Stimulated activated CD4-positive, alpha-beta T cell treated with anti-CD3 and anti-CD28 coated beads, Interleukin-4, amount 100 ng/mL, for 1 hour (primary cell): ENCODE results near the gene ELP5.

Experiments
- DNase-seq: peaks from one replicate; pipeline ENCODE4 v3.0.0-alpha.2; 2020

Gene ELP5

DNA sequence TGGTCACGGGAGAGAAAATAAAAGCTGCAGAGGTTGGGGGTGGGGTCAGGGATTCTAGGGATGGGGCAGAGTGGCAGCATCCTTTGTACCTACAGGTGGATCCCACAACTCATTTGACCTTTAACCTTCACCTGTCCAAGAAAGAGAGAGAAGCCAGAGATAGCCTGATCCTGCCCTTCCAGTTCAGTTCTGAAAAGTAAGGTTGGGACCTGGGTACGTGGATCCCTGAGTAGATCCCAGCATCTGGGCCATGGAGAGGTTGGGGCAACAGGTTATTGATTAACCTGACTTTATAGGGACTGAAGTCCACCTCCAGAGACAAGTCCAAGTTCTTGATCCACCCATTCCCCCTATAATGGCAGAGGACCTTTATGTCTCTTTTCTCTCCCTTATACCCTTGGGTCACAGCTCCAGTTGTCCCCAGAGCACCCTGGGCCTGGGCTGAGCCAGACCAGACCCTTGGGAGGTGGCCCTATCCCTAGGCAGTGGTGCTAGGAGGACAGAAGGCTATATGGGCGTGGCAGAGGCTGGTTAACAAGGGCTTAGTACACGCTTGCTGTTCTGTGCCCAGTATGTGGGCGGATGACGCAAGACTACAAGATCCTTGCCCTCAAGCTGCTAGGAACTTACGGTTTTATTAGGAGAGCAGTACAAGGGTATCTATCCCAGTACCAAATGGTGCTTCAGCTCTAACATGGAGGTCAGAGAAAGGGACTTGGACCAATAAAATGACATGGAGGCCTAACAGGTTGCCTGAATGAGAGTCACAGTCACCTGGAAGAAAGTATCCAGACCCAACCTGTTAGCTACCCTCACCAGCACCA, 6.9 kb downstream of the ELP5 start:
- no peak for DNase-seq

DNA sequence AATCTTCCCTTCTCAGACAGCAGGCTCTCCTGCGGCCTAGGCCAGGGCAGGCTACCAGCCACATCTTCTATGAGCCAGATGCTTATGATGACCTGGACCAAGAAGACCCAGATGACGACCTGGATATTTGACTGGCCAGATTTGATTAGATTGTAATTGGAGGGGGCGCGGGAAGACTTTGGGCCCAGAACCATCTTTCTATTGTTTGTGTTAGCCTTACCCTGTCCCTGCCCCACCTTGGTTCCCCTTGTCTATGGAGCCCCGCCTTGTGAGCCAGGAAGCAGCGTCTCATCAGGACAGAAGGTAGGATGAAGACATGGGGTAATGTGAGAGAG, 7.5 kb downstream of the ELP5 start:
- no peak for DNase-seq

DNA sequence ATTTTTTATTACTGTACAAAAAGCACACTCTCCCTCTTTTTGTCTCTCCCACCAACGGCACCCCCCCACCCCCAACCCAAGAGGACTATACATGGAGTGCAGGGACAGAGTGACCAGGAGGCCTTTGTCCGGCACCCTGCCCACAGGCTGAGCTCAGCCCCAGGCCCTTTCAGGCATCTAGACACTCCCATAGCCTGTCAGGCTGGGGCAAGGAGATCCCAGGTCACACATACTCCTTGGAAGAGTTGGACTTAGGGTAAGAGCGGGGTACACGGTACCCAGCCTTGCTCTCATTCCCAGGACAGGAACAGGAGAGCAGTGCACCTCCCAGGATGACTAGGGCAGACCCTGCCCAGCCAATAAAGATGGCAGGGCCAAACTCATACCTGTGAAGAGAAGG, 8.1 kb downstream of the ELP5 start:
- no peak for DNase-seq

DNA sequence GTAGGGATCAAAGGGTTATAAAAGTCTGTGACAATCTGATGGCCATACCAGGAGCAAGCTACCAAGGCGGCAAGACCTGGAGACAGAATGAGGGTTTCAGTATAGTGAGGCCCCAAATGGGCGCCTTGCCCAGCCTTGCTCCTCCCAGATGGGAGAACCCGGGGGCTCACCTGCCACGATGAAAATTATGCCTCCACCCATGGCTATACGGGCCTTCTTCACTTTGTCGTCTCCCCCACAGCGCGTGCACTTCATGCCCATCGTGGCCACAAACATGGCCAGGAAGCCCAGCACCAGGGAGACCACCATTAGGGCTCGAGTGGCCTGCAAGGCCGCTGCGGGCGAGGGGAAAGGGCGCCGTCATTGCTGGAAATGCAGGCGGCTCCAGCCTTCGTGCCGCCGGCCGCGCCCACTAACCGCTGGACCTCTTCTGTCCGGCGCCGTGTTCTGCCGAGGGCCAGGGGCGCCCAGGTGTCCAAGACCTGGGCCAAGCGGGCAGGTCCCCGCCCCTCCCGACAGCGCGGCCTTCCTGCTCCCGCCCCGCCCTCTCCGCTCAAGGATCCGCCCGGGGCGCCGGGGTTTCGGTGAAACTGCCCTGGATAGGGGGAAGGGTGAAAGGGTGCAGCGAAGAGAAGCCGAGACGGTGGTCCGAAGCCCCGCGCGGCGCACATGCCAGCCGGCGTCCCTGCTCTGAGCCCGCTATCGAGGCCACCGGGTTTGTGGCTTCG, 8.8 kb downstream of the ELP5 start:
- DNase-seq = peak; percentile 47

DNA sequence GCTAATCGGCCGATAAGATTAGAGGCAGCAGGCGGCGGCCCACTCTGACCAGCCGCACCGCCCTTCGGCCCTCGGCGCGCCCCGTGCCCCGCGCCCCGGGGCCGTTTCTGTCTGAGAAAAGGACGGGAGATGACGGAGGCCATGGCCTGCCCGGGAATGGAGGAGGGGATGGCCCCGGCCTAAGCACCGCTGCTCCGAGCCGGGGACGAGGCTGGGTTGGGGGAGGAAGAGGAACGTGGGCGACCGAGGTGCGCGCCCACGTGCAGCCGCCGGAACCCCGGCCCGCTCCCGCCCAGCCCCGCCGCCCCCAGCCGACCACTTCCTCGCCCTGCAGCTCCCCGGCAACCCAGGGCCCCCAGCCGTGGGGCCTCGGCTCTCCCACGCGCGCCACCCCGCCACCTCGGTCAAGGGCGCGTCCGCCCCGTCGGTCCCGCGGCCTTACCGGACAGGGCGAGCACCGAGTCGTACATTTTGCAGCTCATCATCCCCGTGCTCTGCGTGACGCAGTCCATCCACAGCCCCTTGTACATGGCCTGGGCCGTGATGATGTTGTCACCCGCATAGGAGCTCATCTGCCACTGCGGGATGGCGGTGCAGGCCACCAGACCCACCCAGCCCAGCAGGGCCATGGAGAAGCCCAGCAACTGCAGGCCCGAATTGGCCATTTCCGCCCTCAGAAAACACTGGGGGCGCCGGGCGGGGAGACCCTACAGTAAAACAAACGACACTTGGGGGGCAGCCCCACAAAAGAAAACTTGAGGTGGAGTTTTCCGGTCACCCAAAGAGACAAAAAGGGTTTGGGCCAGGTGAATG, 9.6 kb downstream of the ELP5 start:
- DNase-seq = peak; percentile 32

DNA sequence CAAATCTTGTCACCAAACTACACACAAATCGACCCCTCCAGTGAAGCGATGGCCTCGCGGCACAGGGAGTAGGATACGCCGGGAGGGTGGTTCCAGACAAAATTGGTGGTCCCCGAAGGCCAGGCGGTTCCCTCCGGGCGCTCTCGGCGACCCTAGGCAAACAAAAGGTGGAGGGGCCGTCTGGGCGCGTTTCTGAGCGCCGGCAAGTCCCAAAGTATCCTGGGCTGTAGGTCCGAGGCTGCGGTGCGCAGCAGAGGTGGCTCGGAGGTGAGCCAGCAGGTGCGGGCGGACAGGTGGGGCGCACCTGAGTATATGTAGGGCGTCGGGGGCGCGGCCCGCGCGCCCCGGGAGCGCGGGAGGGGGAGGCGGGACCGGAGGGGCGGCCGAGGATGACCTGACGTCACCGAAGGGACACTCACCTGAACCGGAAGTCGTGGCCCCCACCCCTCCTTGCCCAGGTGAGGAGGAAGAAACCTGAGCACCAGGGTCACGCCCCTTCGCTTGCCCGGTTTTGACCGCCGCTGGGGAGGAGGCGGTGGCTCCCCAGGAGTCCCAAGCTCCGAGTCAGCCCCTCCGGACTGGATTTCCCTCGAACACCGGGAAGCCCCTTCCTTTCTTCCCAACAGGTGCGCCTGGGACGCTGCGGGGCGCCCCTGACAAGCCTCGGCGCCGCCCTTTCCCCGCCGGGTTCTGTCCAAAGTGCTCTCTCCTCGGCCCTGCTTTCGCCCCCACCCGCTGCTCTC, 10.3 kb downstream of the ELP5 start, which contains the start of gene CLDN7:
CLDN7 (minus strand) TSS at position 287 of the 743 bp plus-strand sequence. CDS start 435 bp downstream, outside the sequence.
- DNase-seq = no peak

DNA sequence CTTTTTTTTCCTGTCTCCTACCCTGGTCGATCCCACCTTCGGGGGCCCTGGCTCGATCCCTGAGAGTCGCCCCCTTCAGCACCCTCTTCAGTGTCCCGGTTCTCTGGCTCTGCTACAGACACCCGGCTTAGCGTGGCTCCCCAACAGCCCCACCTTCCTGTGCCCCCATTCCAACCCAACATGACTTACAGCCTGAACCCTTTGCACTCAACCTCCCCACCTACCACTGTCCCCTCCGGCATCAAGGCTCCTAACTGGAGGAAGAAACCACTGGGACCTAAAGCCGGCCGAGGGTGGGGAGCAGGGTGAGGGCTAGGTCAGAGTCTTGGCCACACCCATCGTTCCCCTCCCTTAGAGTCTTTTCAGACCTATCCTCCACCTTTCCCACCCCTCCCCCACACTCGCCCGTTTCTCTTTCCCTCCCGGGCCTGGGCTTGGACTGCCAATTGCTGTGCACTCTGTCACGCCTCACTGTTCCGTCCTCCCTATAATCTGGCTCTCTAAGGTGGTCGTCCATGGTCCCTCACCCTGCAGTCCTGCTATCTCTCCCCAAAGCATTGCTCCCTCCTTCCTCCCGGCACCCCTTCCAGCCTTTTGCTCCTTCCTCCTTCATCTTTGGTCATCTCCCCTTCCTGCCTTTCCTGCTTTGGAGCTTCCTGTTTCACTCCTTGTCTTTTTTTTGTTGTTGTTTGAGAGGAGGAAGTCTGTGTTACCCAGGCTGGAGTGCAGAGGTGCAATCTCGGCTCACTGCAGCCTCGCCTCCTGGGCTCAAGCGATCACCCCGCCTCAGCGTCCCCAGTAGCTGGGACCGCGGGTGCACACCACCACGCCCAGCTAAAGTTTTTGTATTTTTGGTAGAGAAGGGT, 11.2 kb downstream of the ELP5 start:
- DNase-seq = peak; percentile 17

DNA sequence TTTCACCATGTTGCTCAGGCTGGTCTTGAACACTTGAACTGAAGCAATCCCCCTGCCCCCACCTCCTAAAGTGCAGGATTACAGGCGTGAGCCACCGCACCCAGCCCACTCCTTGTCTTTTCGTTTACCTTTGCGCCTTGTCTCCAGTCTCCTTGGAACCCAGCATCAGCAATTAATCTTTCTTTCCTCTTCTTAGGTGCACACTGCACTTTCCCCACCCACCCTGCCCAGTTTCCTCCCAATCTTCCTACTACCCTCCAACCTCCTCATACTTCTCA, 11.7 kb downstream of the ELP5 start:
- DNase-seq = no peak

DNA sequence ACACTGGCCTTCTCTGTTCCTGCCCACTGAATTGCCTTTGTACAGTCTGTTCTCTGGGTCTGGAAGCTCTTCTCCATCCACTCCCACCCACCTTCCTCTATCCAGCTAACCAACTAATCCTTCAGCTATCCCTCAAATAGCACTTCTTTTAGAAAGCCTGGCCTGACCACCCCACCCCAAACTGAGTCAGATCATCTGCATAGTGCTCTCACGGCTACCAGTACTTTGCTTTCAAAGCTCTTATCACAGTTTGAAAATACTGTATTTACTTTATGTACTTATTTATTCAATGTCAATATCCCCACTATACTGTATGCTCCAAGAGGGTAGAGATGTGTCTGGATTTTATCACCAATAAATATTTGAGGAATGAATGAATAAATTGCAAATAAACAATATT, 14.8 kb downstream of the ELP5 start:
- DNase-seq = no peak

DNA sequence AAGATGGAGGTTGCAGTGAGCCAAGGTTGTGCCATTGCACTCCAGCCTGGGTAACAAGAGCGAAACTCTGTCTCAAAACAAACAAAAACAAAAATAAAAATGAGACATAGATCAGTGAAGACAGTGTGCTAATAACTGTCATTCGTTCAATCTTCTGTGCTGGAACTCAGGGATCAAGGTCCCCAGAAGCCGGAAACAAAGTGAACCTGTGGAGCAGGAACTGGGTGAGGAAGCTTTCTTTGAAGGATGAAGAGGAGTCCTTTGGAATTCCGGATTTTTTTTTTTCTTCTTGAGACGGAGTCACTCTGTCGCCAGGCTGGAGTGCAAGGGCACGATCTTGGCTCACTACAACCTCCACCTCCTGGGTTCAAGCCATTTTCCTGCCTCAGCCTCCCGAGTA, 27.4 kb downstream of the ELP5 start:
- DNase-seq = no peak

DNA sequence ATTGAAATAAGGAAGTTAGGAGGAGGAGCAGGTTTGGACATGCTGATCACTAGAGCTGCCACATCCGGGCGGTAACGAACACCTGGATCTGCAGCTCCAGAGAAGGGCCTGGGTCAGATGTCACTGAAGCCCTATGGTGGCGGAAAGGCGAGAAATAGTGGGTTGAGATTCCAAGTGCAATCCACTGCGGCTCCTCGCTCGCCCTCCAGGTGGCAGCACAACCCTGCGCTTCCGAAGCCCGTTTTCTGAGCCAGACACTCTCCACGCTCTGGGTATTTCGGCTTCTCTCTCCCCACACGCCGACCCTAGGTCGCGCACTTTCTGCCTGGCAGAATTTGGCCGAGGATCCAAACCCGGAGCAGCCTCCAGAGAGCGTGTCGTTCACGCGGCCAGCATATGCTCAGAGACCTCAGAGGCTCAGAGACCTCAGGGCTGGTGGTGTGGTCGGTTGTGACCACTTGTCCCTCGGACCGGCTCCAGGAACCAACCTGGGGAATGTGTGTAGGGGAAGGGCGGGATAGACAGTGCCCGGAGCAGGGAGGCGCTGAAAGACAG, 28.6 kb downstream of the ELP5 start:
- peak; percentile 87 for DNase-seq

DNA sequence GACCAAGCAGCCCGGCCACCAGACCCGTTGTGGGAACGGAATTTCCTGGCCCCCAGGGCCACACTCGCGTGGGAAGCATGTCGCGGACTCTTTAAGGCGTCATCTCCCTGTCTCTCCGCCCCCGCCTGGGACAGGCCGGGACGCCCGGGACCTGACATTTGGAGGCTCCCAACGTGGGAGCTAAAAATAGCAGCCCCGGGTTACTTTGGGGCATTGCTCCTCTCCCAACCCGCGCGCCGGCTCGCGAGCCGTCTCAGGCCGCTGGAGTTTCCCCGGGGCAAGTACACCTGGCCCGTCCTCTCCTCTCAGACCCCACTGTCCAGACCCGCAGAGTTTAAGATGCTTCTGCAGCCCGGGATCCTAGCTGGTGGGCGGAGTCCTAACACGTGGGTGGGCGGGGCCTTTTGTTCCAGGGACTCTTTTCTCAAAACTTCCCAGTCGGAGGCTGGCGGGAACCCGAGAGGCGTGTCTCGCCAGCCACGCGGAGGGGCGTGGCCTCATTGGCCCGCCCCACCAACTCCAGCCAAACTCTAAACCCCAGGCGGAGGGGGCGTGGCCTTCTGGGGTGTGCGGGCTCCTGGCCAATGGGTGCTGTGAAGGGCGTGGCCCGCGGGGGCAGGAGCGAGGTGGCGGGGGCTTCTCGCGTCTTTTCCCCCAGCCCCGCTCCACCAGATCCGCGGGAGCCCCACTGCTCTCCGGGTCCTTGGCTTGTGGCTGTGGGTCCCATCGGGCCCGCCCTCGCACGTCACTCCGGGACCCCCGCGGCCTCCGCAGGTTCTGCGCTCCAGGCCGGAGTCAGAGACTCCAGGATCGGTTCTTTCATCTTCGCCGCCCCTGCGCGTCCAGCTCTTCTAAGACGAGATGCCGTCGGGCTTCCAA, 29.3 kb downstream of the ELP5 start, which contains the start of gene SLC2A4:
SLC2A4 (plus strand) TSS at position 645 of the 879 bp plus-strand sequence; CDS start at position 862, 217 bp downstream.
- peak; percentile 91 for DNase-seq

DNA sequence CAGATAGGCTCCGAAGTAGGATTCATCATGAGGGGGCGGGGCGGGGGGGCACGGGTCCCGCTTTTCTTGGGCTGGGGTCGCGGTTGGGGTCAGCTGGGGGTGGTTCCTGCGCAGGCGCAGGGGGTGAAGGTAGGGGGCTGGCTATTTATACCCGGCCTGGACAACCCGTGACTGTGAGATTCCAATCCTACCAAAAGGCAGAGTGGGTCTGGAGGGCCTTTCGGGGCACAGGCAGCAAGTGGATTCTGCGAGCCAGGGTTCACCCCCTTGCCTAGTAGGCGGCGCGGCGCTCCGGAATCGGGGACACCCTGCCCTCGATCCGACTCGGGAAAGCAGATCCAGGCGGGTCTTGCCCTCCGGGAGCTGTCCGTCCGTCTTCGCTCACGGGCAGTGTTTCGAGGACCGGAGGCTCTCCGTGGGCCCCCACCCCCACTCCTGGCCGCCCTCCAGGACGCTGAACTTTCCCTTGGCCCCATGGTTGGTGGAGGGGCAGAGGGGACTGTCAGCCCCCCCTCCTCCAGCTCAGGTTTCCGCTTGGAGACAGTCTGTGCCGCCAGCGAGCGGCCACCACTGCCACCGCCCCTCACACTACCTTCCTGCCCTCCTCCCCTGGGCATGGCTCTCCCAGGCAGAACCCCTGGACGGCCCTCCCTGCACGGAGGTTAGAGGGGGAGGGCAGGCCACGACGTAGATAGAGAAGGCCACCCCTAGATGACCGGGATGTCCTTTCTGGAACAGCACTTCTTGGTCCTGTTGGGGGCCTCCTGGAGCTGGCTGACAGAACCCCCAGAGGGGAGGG, 30.1 kb downstream of the ELP5 start:
- no peak for DNase-seq

DNA sequence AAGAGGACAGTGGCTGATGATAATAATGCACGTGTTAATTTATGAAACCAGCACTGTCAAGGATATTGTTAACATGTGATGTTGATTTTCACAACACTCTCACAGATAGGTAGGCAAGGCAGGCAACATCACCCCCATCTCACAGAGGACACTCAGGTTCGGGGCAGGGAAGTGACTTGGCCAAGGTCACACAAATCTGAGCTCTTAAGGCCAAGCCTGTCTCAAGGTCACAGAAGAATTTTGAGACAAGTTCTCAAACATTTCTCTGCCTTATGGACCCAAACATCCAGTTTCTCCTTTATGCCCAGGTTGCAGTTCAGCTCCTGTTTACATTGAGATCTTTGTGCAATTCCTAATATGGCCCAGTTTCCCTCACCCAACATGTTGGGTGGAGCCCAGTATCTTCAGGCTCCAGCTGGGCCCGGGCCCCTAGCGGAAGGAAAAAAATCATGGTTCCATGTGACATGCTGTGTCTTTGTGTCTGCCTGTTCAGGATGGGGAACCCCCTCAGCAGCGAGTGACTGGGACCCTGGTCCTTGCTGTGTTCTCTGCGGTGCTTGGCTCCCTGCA, 30.8 kb downstream of the ELP5 start:
- DNase-seq = no peak

DNA sequence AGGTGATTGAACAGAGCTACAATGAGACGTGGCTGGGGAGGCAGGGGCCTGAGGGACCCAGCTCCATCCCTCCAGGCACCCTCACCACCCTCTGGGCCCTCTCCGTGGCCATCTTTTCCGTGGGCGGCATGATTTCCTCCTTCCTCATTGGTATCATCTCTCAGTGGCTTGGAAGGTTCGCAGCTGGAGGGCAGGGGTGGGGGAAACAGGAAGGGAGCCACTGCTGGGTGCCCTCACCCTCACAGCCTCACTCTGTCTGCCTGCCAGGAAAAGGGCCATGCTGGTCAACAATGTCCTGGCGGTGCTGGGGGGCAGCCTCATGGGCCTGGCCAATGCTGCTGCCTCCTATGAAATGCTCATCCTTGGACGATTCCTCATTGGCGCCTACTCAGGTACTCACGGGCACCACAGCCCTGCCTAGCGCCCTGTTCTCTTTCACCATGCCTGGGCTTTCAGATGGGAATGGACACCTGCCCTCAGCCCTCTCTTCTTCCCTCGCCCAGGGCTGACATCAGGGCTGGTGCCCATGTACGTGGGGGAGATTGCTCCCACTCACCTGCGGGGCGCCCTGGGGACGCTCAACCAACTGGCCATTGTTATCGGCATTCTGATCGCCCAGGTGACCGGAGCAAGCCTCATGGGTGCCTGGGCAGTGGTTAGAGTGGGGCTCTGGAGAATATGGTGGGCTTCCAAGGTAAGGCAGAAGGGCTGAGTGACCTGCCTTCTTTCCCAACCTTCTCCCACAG, 31.6 kb downstream of the ELP5 start:
- no peak for DNase-seq

DNA sequence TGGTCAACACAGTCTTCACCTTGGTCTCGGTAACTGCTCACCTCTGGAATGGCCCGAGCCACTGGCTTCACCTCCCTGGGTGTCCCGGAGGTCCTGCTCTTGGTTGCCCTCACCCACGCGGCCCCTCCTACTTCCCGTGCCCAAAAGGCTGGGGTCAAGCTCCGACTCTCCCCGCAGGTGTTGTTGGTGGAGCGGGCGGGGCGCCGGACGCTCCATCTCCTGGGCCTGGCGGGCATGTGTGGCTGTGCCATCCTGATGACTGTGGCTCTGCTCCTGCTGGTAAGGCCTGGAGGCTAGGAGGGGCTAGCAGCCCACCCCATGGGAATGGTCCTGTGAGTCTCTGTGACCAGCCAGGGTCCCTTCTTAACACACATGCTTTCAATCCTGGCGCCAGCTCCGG, 32.9 kb downstream of the ELP5 start:
- DNase-seq = no peak

DNA sequence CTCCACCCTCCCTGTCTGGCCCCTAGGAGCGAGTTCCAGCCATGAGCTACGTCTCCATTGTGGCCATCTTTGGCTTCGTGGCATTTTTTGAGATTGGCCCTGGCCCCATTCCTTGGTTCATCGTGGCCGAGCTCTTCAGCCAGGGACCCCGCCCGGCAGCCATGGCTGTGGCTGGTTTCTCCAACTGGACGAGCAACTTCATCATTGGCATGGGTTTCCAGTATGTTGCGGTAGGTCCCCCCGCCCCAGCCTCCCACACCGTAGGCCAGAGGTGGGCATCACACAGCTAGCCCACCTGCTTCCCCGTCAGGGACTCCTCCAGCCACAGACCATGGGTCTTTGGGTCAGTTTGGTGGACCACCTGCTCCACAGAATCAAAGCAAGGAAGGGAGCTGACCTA, 33.7 kb downstream of the ELP5 start:
- DNase-seq = no peak

DNA sequence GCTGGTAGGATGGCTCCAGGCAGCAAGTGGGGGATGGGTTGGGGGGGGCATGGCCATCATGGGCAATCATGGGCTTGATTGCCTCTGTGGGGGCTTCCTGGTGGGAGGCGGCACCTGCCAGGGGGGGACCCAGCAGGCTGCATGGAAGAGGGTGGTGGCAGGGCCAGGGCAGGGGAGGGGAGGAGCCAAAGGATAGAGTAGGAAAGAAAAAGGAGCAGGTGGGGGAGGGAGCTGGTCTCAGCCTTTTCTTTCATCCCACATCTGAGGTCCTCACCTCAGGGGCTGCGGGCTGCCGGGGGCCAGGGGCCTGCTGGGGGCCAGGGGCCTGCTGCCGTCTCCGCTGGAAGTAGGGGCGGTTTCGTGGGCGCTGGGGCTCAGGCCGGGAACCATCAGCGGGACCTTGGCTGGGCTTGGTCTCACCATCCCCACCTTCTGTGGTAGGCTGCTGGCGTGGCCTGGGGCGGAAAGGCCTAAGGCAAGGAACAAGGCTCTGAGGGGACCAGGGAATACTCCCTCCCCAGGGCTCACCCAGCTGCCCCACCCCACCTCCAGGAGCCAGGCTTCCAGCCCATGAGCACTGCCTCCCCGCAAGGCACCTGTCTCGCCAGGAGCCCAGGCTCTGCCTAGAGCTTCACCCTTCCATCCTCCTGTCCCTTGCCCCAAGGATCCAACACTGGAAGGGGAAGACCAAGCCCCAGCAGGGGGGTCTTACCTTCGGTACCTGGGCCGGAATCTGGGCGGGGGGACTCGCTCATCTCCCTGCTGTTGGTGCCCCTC, 37.4 kb downstream of the ELP5 start:
- no peak for DNase-seq
